Activated CD4-positive, alpha-beta T cell treated with anti-CD3 and anti-CD28 coated beads, Interleukin-2, Interleukin-6, amounts not matched to agents 100 ng/mL and 50 ng/mL, durations not matched to agents 16 hours and 8 hours (primary cell): Measurements from ENCODE around the gene MXD4.

Experiments used
- DNase-seq: peaks from one replicate; pipeline ENCODE4 v3.0.0-alpha.2; 2020

Gene MXD4

GRCh38 chr4:2274320-2275043 is 12.6 kb upstream of the MXD4 start:
- no peak for DNase-seq

- DNase-seq = no peak
Observed at GRCh38 chr4:2273657-2274319, 11.9 kb upstream of the MXD4 start.

- no peak for DNase-seq
Observed at GRCh38 chr4:2273221-2273620, 11.3 kb upstream of the MXD4 start.

GRCh38 chr4:2272828-2273120 is 10.9 kb upstream of the MXD4 start:
- DNase-seq = no peak

- DNase-seq = no peak
Observed at GRCh38 chr4:2272026-2272827, 10.3 kb upstream of the MXD4 start.

- DNase-seq = no peak
Observed at GRCh38 chr4:2271279-2272025, 9.5 kb upstream of the MXD4 start.

- no peak for DNase-seq
Observed at GRCh38 chr4:2270341-2271165, 8.6 kb upstream of the MXD4 start.

- DNase-seq = no peak
Observed at GRCh38 chr4:2269618-2270163, 7.8 kb upstream of the MXD4 start.

GRCh38 chr4:2269206-2269531 is 7.3 kb upstream of the MXD4 start:
- no peak for DNase-seq

- DNase-seq = no peak
Observed at GRCh38 chr4:2268357-2269205, 6.7 kb upstream of the MXD4 start.

- DNase-seq = no peak
Observed at GRCh38 chr4:2267841-2268240, 5.9 kb upstream of the MXD4 start.

- DNase-seq = no peak
Observed at GRCh38 chr4:2267320-2267811, 5.5 kb upstream of the MXD4 start.

GRCh38 chr4:2266821-2267220 is 4.9 kb upstream of the MXD4 start:
- no peak for DNase-seq

- no peak for DNase-seq
Observed at GRCh38 chr4:2266181-2266580, 4.3 kb upstream of the MXD4 start.

GRCh38 chr4:2265113-2266110 is 3.5 kb upstream of the MXD4 start:
- DNase-seq = no peak

- no peak for DNase-seq
Observed at GRCh38 chr4:2264481-2265041, 2.7 kb upstream of the MXD4 start.

- no peak for DNase-seq
Observed at GRCh38 chr4:2263926-2264321, 2.0 kb upstream of the MXD4 start.

GRCh38 chr4:2262944-2263250 is 988 bp upstream of the MXD4 start:
- DNase-seq = no peak

GRCh38 chr4:2262145-2262943 is 435 bp upstream of the MXD4 start:
- DNase-seq = peak; percentile 99
